Measurements from ENCODE around the gene GPR35. TPM values are rescaled to one million over a fixed set of nuclear protein-coding genes. Genes with fewer than 3 reads are reported as not detected.

Gene GPR35
- total and polyA plus RNA-seq, 2 donors (not counting 3 experiments of a cell fraction or from before 2014, with no cell fraction given) = 0.18 to 0.33 TPM

- no peak overlapping the region for H3K4me3 ChIP-seq (replicated peaks in 1 of 3; ENCODE audit: insufficient read depth in 1 of 3, low read depth in 1 of 3, low read length in 3 of 3)
- no peaks in the 10 kb centered on the region for H3K9me1 ChIP-seq (replicated peaks; ENCODE audit: control insufficient read depth, extremely low read depth, insufficient read depth, low read length)
- no peak for FAIRE-seq
- H3K36me3 ChIP-seq (ENCODE audit: control insufficient read depth in 2 of 2, extremely low read depth in 1 of 2, insufficient read depth in 2 of 2, low read length in 2 of 2) = no peaks in the 10 kb centered on the region
- no peaks in the 10 kb centered on the region for H3K79me2 ChIP-seq (ENCODE audit: control insufficient read depth, insufficient read depth, low read length)
- ChIA-PET POLR2A (no interaction called here), CTCF (no interaction called here)
- no peak overlapping the region for H3K9ac ChIP-seq (replicated peaks; ENCODE audit: extremely low read depth, insufficient read depth, low read length)
- no peak overlapping the region for H3K27ac ChIP-seq (ENCODE audit: insufficient read depth, low read depth, low read length)
- H3K27me3 ChIP-seq (ENCODE audit: control insufficient read depth in 2 of 2, insufficient read depth in 2 of 2, low read length in 2 of 2) = peaks cover 0 to 2% of the 10 kb centered on the region in 2 experiments
- H3K9me3 ChIP-seq (replicated peaks; ENCODE audit: control insufficient read depth, insufficient read depth, low read length) = no peaks in the 10 kb centered on the region
- no peak overlapping the region for H3K4me2 ChIP-seq (ENCODE audit: insufficient read depth, low read length)
- no peak overlapping the region for H2AFZ ChIP-seq (ENCODE audit: low read depth, low read length)
- no TSS peak for BruUV-seq (replicated peaks)
- intact Hi-C loops (cut with micrococcal nuclease) = no loop called here
- H3K4me1 ChIP-seq (ENCODE audit: control insufficient read depth, extremely low read depth, insufficient read depth, low read length) = no peaks in the 10 kb centered on the region
- TF ChIP-seq GATA2 (IDR thresholded peaks at IDR 0.05; ENCODE audit: insufficient read depth, insufficient read length, low read depth, low read length) (no peak), EZH2 (IDR thresholded peaks at IDR 0.05; ENCODE audit: borderline replicate concordance, low read depth, low read length, severe bottlenecking) (no peak), CTCF (IDR thresholded peaks at IDR 0.05; ENCODE audit: extremely low read depth in 1 of 2, insufficient read depth in 1 of 2, low read depth in 1 of 2, low read length in 2 of 2) (no peak), MYC (IDR thresholded peaks at IDR 0.05; ENCODE audit: low read depth, low read length) (no peak), POLR2A (IDR thresholded peaks at IDR 0.05; ENCODE audit: low read depth, low read length) (no peak), FOS (IDR thresholded peaks at IDR 0.05; ENCODE audit: borderline replicate concordance, insufficient read depth, low read length) (no peak), MAX (IDR thresholded peaks at IDR 0.05; ENCODE audit: insufficient read depth, insufficient read length) (no peak), POLR2AphosphoS5 (IDR thresholded peaks at IDR 0.05; ENCODE audit: insufficient read depth, low read depth, low read length) (no peak), JUN (IDR thresholded peaks at IDR 0.05; ENCODE audit: borderline replicate concordance, insufficient read depth, insufficient read length, low read depth) (no peak)
- dilution Hi-C loops (cut with MboI; ENCODE audit: extremely low pct_ligation_motif_present, low sequenced_read_pairs) = no loop called here
- DNase-seq (ENCODE audit: low read depth, low spot score) = no peak
- no peaks in the 10 kb centered on the region for H4K20me1 ChIP-seq (replicated peaks; ENCODE audit: control insufficient read depth, extremely low read depth, insufficient read depth, low read length)
Measured at GRCh38 chr2:240645801-240646175, 20.5 kb downstream of the GPR35 start.

All from endothelial cell of umbilical vein (primary cell).